NB4 (cell line): ENCODE data around the gene USP51.
"Not testable (repeated sequence)": the region's sequence is repeated elsewhere in the genome, so short reads cannot be mapped to it uniquely, and the experiment has no call there.

Source experiments
- MYC ChIP-seq: IDR thresholded peaks from 2 replicates; pipeline ENCODE4 v1.6.1; 2011; ENCODE audit warnings: low read depth, low read length
- POLR2A ChIP-seq: IDR thresholded peaks from 2 replicates; pipeline ENCODE4 v1.6.1; 2011; ENCODE audit warnings: mild to moderate bottlenecking; ENCODE audit not compliant: insufficient read length; ENCODE audit errors: extremely low read depth
- TF ChIP-seq, protein P1 (sequence below): IDR thresholded peaks from one replicate; pipeline ENCODE4 v1.5.1; 2012; ENCODE audit warnings: low read depth, low read length

DNA sequence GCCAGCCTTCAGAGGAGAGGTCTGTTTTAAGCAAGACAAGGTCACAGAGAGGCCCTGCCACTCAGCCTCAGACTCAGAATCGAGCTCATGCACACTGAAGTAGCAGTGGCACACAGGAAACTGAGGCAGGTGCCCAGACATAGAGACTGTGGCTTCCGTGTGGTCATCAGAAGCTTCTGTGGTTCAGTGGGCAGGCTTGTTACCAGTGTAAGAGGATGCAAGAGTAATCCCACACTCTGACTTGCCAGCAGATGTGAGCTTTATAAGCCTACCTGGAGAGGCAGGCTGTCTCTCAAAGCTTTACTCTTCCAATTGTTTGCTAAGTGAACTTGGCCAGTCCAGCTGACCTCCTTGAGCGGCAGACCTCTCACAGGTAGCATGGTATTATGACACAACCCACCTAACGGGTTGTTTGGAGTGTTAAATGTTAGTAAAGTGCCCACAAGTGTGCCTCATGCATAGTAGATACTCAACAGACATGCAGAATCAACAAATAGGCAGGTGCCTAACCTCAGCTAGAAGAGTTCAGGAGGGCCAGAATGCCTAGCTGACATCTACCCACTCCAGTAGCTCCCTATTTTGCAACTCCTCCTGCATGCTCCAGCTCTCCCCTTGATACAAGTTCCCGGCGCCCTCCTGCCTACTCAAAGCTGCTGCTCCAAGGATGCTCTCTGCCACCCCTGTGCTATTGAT is 23.5 kb upstream of the USP51 start:
- TF ChIP-seq, protein P1, sequence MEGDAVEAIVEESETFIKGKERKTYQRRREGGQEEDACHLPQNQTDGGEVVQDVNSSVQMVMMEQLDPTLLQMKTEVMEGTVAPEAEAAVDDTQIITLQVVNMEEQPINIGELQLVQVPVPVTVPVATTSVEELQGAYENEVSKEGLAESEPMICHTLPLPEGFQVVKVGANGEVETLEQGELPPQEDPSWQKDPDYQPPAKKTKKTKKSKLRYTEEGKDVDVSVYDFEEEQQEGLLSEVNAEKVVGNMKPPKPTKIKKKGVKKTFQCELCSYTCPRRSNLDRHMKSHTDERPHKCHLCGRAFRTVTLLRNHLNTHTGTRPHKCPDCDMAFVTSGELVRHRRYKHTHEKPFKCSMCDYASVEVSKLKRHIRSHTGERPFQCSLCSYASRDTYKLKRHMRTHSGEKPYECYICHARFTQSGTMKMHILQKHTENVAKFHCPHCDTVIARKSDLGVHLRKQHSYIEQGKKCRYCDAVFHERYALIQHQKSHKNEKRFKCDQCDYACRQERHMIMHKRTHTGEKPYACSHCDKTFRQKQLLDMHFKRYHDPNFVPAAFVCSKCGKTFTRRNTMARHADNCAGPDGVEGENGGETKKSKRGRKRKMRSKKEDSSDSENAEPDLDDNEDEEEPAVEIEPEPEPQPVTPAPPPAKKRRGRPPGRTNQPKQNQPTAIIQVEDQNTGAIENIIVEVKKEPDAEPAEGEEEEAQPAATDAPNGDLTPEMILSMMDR, result not testable (repeated sequence)
- not testable (repeated sequence) for TF ChIP-seq POLR2A, MYC
